Naive thymus-derived CD4-positive, alpha-beta T cell (primary cell): Measurements from ENCODE around the gene FUT8. TPM values are rescaled to one million over a fixed set of nuclear protein-coding genes. Genes with fewer than 3 reads are reported as not detected.

ENCODE experiments used
- ATAC-seq: fragments of 150-1000 bp; cut with Tn5 transposase; 2 replicates; pipeline ENCODE4 v1.10.0; 2021; ENCODE audit warnings: mild to moderate bottlenecking, moderate library complexity
- CTCF ChIA-PET: fragments of 350-600 bp; sonication (Branson Sonifier 250); formaldehyde crosslinking; loops from one replicate; lab custom pipeline; 2021; ENCODE audit warnings: antibody characterized with exemption; lab: Charles Lee
- POLR2A ChIA-PET: fragments of 350-600 bp; sonication (Branson Sonifier 250); formaldehyde crosslinking; loops from one replicate; lab custom pipeline; 2021; ENCODE audit warnings: antibody characterized with exemption, inconsistent platforms; lab: Charles Lee
- DNase-seq, 9 donors: peaks; one replicate each; pipeline versions ENCODE4 v3.0.0 to v3.0.0-alpha.2; 2020 to 2022; ENCODE audit warnings: mixed read lengths in 1 of 9
- H3K27ac ChIP-seq: one replicate; pipeline ENCODE4 v1.7.0; 2013; ENCODE audit warnings: mild to moderate bottlenecking, low read depth, low read length, moderate library complexity
- H3K27me3 ChIP-seq, 2 donors: one replicate each; pipeline ENCODE4 v1.7.0; 2013; ENCODE audit warnings: low read length in 2 of 2, mild to moderate bottlenecking in 2 of 2, moderate library complexity in 2 of 2; ENCODE audit not compliant: control insufficient read depth in 2 of 2, insufficient read depth in 2 of 2
- H3K36me3 ChIP-seq, 3 experiments: 1 replicate in 2 of 3; 2 replicates in 1 of 3; pipeline ENCODE4 v1.7.0; 2013; ENCODE audit warnings: low read length in 3 of 3, mild to moderate bottlenecking in 3 of 3, moderate library complexity in 1 of 3; ENCODE audit not compliant: insufficient read depth in 3 of 3, control insufficient read depth in 2 of 3
- H3K4me1 ChIP-seq, 2 donors: one replicate each; pipeline ENCODE4 v1.7.0; 2013; ENCODE audit warnings: low read length in 2 of 2, mild to moderate bottlenecking in 2 of 2, moderate library complexity in 1 of 2; ENCODE audit not compliant: control insufficient read depth in 2 of 2, insufficient read depth in 2 of 2
- H3K4me3 ChIP-seq: 2 replicates; pipeline ENCODE4 v1.7.0; 2013; ENCODE audit warnings: mild to moderate bottlenecking, low read length
- H3K9me3 ChIP-seq, 3 experiments: 1 replicate in 2 of 3; 2 replicates in 1 of 3; pipeline ENCODE4 v1.7.0; 2013; ENCODE audit warnings: low read length in 3 of 3; ENCODE audit not compliant: control insufficient read depth in 2 of 3
- H3K27ac Mint-ChIP-seq, 9 donors: one replicate each; pipeline ENCODE4 v1.8.0; 2020 to 2022; ENCODE audit warnings: mixed read lengths in 9 of 9, mild to moderate bottlenecking in 8 of 9, moderate library complexity in 5 of 9, inconsistent platforms in 2 of 9
- H3K27me3 Mint-ChIP-seq, 5 donors: one replicate each; pipeline ENCODE4 v1.8.0; 2021 to 2022; ENCODE audit warnings: mixed read lengths in 5 of 5, mild to moderate bottlenecking in 1 of 5
- H3K36me3 Mint-ChIP-seq, 5 donors: one replicate each; pipeline ENCODE4 v1.8.0; 2020 to 2022; ENCODE audit warnings: mixed read lengths in 5 of 5, mild to moderate bottlenecking in 3 of 5, inconsistent platforms in 1 of 5
- H3K4me1 Mint-ChIP-seq, 7 donors: one replicate each; pipeline ENCODE4 v1.8.0; 2020 to 2022; ENCODE audit warnings: mixed read lengths in 7 of 7, mild to moderate bottlenecking in 3 of 7, inconsistent platforms in 1 of 7
- H3K4me3 Mint-ChIP-seq, 10 donors: one replicate each; pipeline ENCODE4 v1.8.0; 2020 to 2022; ENCODE audit warnings: mild to moderate bottlenecking in 10 of 10, mixed read lengths in 10 of 10, moderate library complexity in 6 of 10, inconsistent platforms in 2 of 10
- H3K9me3 Mint-ChIP-seq, 11 donors: one replicate each; pipeline ENCODE4 v1.8.0; 2020 to 2022; ENCODE audit warnings: mixed read lengths in 11 of 11, mild to moderate bottlenecking in 4 of 11, inconsistent platforms in 1 of 11, moderate library complexity in 1 of 11
- intact Hi-C, 2 donors: fragments of 100-400 bp; cut with micrococcal nuclease; formaldehyde crosslinking; loops; one replicate each; pipeline ENCODE4 v1.15.1; 2023
- polyA plus RNA-seq, 2 donors: library from polyadenylated mRNA; unstranded; fragments of 300-500 nt; fragmentation: Illumina TruSeq; gene quantifications; one replicate each; pipeline ENCODE4 v1.2.3, GENCODE V29; 2021
- total RNA-seq, 6 experiments: library from RNA in 5 of 6; stranded (reverse) in 5 of 6; gene quantifications; 1 replicate in 5 of 6; 2 replicates in 1 of 6; pipeline ENCODE4 v1.2.3 and lab custom pipeline; 2021 to 2026

FUT8 gene
- total and polyA plus RNA-seq, 7 experiments from 2014 or later, result 11.1 to 107 (median 41.6) TPM

DNA sequence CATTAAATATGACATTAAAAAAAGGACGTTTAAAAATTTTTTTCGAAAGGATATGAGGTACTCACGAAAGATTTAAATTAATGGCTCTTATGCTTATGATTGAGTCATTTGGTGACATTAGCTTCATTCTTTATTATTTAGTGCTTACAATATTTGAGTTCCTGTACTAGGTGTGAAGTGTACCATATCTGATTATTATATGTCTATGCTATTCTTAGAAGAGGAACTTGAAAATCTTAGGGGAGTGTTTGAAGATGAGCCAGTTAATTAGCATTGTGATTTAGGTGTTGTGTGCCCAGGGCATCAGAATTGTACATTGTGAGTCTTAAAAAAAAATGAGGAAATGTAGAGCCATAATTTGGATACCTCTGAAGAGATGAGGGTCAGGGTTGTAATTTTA, 118.6 kb downstream of the FUT8 start:
- no peak for ATAC-seq

DNA sequence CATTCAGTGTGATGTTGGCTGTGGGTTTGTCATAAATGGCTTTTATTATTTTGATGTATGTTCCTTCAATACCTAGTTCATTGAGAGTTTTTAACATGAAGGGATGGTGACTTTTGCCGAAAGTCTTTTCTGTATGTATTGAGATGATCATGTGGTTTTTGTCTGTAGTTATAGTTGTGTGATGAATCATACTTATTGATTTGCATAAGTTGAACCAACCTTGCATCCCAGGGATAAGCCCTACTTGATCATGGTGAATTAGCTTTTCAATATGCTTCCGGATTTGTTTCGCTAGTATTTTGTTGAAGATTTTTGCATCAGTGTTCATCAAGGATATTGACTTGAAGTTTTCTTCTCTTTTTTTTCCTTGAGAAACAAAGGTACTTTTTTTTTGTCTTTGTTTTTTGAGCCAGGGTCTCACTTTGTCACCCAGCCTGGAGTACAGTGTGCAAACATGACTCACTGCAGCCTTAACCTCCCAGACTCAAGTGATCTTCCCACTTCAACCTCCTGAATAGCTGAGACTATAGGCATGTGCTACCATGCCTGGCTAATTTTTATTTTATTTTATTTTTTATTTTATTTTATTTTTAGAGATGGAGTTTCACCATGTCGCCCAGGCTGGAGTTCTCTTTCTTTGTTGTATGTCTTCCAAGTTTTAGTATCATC, 121.3 kb downstream of the FUT8 start:
- Histone ChIP-seq H3K36me3 (no peaks in the 10 kb centered on the region), H3K27me3 (no peaks in the 10 kb centered on the region), H3K27ac (no peak overlapping the region), H3K9me3 (peaks cover 0 to 4% (median 0%) of the 10 kb centered on the region in 3 experiments), H3K4me1 (no peaks in the 10 kb centered on the region), H3K4me3 (no peak overlapping the region)
- H3K9me3 Mint-ChIP-seq, result peaks cover 0 to 14% (median 5%) of the 10 kb centered on the region in 11 donors
- ChIA-PET POLR2A (no interaction called here), CTCF (no interaction called here)
- no peaks in the 10 kb centered on the region for H3K27me3 Mint-ChIP-seq
- no peak overlapping the region for H3K27ac Mint-ChIP-seq
- peaks cover 4 to 14% (median 10%) of the 10 kb centered on the region in 7 donors for H3K4me1 Mint-ChIP-seq
- H3K36me3 Mint-ChIP-seq, result peaks cover 9 to 16% (median 13%) of the 10 kb centered on the region in 5 donors
- DNase-seq, result no peak
- intact Hi-C loops, result no loop called here
- no peak for ATAC-seq
- no peak overlapping the region for H3K4me3 Mint-ChIP-seq

More for the DNA sequence above, 118.6 kb downstream of the FUT8 start:
- Mint-ChIP-seq H3K36me3 (peaks cover 17 to 31% (median 25%) of the 10 kb centered on the region in 5 donors), H3K4me1 (peaks cover 7 to 26% (median 19%) of the 10 kb centered on the region in 7 donors), H3K27ac (no peak overlapping the region), H3K27me3 (no peaks in the 10 kb centered on the region), H3K9me3 (peaks cover 4 to 32% (median 20%) of the 10 kb centered on the region in 11 donors), H3K4me3 (no peak overlapping the region)
- intact Hi-C loops, result no loop called here
- H3K9me3 ChIP-seq, result peaks cover 0 to 14% (median 0%) of the 10 kb centered on the region in 3 experiments
- ChIA-PET POLR2A (no interaction called here), CTCF (no interaction called here)
- H3K27ac ChIP-seq, result no peak overlapping the region
- H3K4me1 ChIP-seq, result no peaks in the 10 kb centered on the region
- no peaks in the 10 kb centered on the region for H3K27me3 ChIP-seq
- no peak for DNase-seq
- no peak overlapping the region for H3K4me3 ChIP-seq
- H3K36me3 ChIP-seq, result peaks cover 0 to 3% (median 0%) of the 10 kb centered on the region in 3 experiments

DNA sequence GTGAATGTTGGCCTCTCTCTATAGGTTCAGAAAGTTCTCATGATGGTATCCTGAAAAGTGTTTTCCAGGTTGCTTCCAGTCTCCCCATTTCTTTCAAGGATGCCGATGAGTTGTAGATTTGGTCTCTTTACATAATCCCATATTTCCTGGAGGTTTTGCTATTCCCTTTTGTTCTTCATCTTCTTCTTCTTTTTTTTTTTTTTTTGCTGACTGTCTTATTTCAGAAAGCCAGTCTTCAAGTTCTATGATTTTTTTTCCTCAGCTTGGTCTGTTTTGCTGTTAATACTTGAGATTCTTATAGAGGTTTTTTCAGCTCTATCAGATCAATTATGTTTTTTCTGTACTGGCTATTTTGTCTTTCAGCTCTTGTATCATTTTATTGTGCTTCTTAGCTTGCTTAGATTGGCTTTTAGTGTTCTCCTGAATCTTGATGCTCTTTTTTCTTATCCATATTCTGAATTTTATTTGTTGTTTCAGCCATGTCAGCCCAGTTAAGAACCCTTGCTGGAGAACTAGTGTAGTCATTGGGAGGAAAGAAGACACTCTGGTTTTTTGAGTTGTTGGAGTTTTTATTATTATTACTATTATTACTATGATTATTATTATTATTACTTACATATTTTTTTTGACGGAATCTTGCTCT, 124.4 kb downstream of the FUT8 start:
- no peak overlapping the region for H3K27ac ChIP-seq
- Mint-ChIP-seq H3K9me3 (peaks cover 0 to 2% (median 0%) of the 10 kb centered on the region in 11 donors), H3K27me3 (no peaks in the 10 kb centered on the region), H3K4me3 (no peak overlapping the region), H3K27ac (no peak overlapping the region), H3K4me1 (peaks cover 0 to 2% (median 0%) of the 10 kb centered on the region in 7 donors), H3K36me3 (peaks cover 0 to 5% (median 0%) of the 10 kb centered on the region in 5 donors)
- H3K27me3 ChIP-seq, result no peaks in the 10 kb centered on the region
- ChIA-PET POLR2A (interaction anchor here (0.6 kb wide), 1 partner anchor 580 kb away, joined by 3 read pairs; no protein-coding TSS in a partner anchor), CTCF (no interaction called here)
- no peak overlapping the region for H3K4me3 ChIP-seq
- no peak for DNase-seq
- no peak for ATAC-seq
- no peaks in the 10 kb centered on the region for H3K36me3 ChIP-seq
- no peaks in the 10 kb centered on the region for H3K4me1 ChIP-seq
- intact Hi-C loops, result no loop called here
- peaks cover 0 to 6% (median 4%) of the 10 kb centered on the region in 3 experiments for H3K9me3 ChIP-seq

DNA sequence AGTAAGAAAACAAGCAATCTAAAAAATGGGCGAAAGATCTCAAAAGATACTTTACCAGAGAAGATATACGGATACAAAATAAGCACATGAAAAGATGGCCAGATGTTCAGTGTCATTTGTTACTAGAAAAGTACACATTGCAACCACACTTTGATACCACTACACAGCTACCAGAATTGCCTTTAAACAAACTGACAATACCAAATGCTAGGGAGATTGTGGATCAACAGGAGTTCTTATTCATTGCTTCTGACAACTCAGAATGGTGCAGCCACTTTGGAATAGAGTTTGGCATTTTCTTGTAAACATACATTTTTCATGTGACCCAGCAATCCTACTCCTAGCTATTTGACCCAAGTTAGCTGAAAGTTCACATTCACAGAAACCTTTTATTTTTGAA, 136.3 kb downstream of the FUT8 start:
- H3K27me3 Mint-ChIP-seq, result no peaks in the 10 kb centered on the region
- intact Hi-C loops, result no loop called here
- ChIA-PET POLR2A (no interaction called here), CTCF (interaction anchor here (0.7 kb wide), 1 partner anchor 549 kb away, joined by 3 read pairs; no protein-coding TSS in a partner anchor)
- no peak overlapping the region for H3K4me3 Mint-ChIP-seq
- no peak overlapping the region for H3K4me3 ChIP-seq
- H3K9me3 Mint-ChIP-seq, result no peaks in the 10 kb centered on the region
- no peaks in the 10 kb centered on the region for H3K9me3 ChIP-seq
- H3K27ac Mint-ChIP-seq, result no peak overlapping the region
- no peak overlapping the region for H3K27ac ChIP-seq
- H3K4me1 Mint-ChIP-seq, result peaks cover 10 to 55% (median 28%) of the 10 kb centered on the region in 7 donors
- peaks cover 0 to 5% of the 10 kb centered on the region in 2 donors for H3K4me1 ChIP-seq
- no peak for DNase-seq
- H3K36me3 Mint-ChIP-seq, result peaks cover 0 to 18% (median 3%) of the 10 kb centered on the region in 5 donors
- H3K27me3 ChIP-seq, result no peaks in the 10 kb centered on the region
- no peak for ATAC-seq
- no peaks in the 10 kb centered on the region for H3K36me3 ChIP-seq

DNA sequence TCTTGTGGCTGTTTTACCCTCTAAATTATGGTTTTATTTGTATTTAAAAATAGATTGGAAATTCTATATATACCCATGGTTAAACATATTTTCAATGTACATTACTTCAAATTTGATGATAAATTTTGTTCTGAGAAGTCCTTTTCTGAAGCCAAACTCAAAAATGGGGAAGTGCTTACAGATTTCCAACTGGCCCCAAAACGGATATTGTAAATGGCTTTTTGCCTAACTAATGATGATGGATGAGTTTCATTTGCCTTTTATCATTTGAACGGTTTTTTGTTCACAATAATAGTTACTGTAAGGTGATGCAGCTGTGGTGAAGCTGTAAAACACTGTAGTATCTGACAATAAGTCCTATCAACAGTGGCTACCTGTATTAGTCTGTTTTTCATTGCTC, 136.9 kb downstream of the FUT8 start:
- no peaks in the 10 kb centered on the region for H3K27me3 Mint-ChIP-seq
- Histone ChIP-seq H3K4me1 (peaks cover 0 to 5% of the 10 kb centered on the region in 2 donors), H3K36me3 (no peaks in the 10 kb centered on the region), H3K4me3 (no peak overlapping the region), H3K27me3 (no peaks in the 10 kb centered on the region), H3K9me3 (no peaks in the 10 kb centered on the region), H3K27ac (no peak overlapping the region)
- H3K27ac Mint-ChIP-seq, result no peak overlapping the region
- H3K4me1 Mint-ChIP-seq, result peaks cover 10 to 49% (median 26%) of the 10 kb centered on the region in 7 donors
- ATAC-seq, result no peak
- intact Hi-C loops, result no loop called here
- H3K9me3 Mint-ChIP-seq, result no peaks in the 10 kb centered on the region
- H3K4me3 Mint-ChIP-seq, result no peak overlapping the region
- no peak for DNase-seq
- ChIA-PET CTCF (no interaction called here), POLR2A (no interaction called here)
- peaks cover 0 to 18% (median 3%) of the 10 kb centered on the region in 5 donors for H3K36me3 Mint-ChIP-seq

DNA sequence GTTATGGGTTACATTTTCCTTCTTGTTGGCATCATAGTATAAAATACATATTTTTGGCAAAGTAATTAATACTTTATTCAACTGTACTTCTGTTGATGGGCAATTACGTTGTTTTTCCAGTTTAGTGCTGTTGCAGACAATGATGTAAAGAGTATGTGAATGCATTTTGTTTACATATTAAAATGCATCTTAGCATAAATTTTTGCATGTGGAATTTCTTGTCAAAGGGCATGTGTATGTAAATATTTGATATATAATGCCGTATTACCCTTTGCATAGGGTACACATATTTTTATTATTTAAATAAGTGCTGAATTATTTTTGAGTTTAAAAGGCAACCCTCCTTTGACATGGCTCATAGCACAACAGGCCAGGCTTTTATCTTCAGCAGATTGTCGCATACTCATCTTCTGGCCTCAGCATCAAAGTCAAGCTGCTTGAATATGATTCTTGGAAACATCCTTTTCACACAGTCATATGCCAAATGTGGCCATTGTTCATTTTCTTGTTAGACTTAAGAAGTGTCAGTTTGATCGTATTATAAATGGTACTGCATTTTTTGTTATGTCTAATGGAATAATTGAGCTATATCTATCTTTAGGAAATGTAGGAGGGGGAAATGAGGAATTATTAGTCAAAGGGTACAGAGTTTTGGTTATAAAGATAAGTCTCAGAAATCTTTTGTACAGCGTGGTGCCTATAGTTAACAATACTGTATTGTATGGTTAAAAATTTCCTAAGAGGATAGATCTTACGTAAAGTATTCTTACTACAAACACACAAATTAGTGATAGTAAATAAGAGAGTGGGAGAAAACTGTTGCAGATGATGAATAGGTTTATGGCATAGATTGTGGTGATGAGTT, 138.5 kb downstream of the FUT8 start:
- intact Hi-C loops, result no loop called here
- no peaks in the 10 kb centered on the region for H3K27me3 Mint-ChIP-seq
- Histone ChIP-seq H3K27ac (no peak overlapping the region), H3K4me3 (no peak overlapping the region), H3K9me3 (no peaks in the 10 kb centered on the region), H3K27me3 (no peaks in the 10 kb centered on the region), H3K36me3 (no peaks in the 10 kb centered on the region), H3K4me1 (peaks cover 0 to 5% of the 10 kb centered on the region in 2 donors)
- POLR2A ChIA-PET, result no interaction called here
- H3K9me3 Mint-ChIP-seq, result no peaks in the 10 kb centered on the region
- peaks cover 11 to 46% (median 26%) of the 10 kb centered on the region in 7 donors for H3K4me1 Mint-ChIP-seq
- DNase-seq (no peak), ATAC-seq (no peak)
- CTCF ChIA-PET, result no interaction called here
- H3K27ac Mint-ChIP-seq, result no peak overlapping the region
- peaks cover 0 to 18% (median 3%) of the 10 kb centered on the region in 5 donors for H3K36me3 Mint-ChIP-seq
- peak overlapping the region in 1 of 10 donors; percentile 21 for H3K4me3 Mint-ChIP-seq
